ENCODE measurements around the gene BTNL3.
"Not testable (repeated sequence)": the region's sequence is repeated elsewhere in the genome, so short reads cannot be mapped to it uniquely, and the experiment has no call there.

Gene BTNL3

GRCh38 chr5:180988592-180988991 lies at the start of gene BTNL3:
BTNL3 (plus strand) TSS chr5:180988846; CDS start chr5:180989029, 183 bp downstream.
- DNase-seq, result no peak

DNA sequence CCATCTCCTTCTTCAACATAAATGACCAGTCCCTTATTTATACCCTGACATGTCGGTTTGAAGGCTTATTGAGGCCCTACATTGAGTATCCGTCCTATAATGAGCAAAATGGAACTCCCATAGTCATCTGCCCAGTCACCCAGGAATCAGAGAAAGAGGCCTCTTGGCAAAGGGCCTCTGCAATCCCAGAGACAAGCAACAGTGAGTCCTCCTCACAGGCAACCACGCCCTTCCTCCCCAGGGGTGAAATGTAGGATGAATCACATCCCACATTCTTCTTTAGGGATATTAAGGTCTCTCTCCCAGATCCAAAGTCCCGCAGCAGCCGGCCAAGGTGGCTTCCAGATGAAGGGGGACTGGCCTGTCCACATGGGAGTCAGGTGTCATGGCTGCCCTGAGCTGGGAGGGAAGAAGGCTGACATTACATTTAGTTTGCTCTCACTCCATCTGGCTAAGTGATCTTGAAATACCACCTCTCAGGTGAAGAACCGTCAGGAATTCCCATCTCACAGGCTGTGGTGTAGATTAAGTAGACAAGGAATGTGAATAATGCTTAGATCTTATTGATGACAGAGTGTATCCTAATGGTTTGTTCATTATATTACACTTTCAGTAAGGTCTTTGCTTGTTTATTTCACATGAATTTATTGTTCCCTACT lies 38.2 kb upstream of the BTNL3 start:
- DNase-seq, result no peak

DNA sequence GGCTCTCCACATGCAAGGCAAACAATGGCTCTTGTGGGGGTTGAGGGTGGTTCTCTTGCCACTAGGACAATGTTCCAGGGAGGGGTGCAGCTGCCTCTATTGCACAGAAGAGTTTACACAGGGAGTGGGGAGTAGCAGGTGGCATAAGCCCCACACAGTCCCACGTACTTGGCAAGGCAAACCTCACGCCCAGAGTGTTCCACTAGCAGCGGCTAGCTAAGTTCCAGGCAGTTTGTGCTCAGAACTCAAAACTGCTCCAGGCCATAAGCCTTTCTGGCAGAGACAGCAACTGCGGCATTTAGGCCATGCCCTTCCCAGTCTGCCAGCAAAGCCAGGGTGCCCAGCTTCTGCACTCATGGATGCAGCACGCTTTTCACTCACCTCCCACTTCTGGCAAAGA lies 29.0 kb upstream of the BTNL3 start:
- no peak for DNase-seq

DNA sequence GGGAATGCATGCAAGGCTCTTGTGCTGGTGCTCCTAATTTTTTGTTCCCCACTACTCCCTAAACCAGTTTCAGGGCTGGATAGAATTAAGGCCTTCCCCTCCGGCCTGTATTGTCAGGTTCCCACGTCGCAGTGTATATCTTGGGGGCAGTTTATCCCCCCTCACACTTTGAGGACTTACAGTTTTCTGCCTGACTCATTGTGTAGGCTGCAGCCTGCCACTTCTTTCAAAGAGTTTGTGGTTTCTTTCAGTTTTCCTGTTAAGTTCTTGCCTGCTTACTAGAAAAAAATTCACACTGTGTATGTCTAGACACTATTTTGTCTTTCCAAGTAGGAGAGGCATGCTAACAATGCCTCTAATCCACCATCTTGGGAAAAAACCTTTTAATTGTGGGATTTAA lies 28.4 kb upstream of the BTNL3 start:
- no peak for DNase-seq

GRCh38 chr5:180969406-180969805 lies 19.2 kb upstream of the BTNL3 start:
- DNase-seq, result no peak

DNA sequence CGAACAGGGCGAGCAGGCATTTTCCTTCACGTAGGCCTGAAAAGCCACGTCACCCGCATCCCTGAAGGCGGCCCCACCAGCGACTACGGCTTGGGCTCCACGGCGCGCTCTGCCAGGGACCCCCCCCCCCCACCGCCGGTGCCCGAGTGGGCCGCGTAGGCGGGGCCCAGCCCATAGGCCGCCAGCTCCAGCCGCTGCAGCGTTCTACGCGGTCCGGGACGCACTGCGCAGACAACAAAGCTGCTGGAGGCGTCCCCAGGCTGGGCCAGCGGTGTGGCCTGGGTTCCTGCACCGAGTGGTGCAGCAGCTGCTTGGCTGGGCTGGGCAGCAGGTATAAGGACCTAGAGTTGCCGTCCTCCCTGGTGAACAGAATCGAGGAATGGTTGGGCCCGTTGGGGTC lies 18.3 kb upstream of the BTNL3 start:
- DNase-seq, result no peak

- DNase-seq, result no peak
Observed at GRCh38 chr5:180970875-180971274, 17.8 kb upstream of the BTNL3 start.

- DNase-seq, result no peak
Observed at GRCh38 chr5:180974612-180975315, 13.9 kb upstream of the BTNL3 start.

- no peak for DNase-seq
Observed at GRCh38 chr5:180975338-180975737, 13.3 kb upstream of the BTNL3 start.

- DNase-seq, result no peak
Observed at GRCh38 chr5:180976518-180976917, 12.1 kb upstream of the BTNL3 start.

DNA sequence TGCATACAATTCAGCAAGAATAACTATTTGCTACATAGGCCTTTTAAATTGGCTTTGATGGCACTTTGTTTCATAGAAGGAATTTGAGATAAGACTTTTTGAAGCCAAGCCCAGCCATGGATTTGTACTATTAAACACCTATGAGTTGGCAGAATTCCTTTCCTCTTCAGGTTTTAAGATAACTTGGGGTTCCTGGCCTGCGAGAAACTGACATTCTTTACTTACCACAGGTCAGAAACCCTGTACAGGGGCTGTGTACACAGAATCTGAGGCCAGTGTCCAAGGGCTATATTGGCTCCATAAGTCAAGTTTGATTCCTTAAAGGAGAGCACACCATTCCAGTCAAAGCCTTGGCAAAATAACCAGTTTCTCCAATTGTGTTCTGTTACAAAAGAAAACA lies 10.8 kb upstream of the BTNL3 start:
- DNase-seq, result no peak

DNA sequence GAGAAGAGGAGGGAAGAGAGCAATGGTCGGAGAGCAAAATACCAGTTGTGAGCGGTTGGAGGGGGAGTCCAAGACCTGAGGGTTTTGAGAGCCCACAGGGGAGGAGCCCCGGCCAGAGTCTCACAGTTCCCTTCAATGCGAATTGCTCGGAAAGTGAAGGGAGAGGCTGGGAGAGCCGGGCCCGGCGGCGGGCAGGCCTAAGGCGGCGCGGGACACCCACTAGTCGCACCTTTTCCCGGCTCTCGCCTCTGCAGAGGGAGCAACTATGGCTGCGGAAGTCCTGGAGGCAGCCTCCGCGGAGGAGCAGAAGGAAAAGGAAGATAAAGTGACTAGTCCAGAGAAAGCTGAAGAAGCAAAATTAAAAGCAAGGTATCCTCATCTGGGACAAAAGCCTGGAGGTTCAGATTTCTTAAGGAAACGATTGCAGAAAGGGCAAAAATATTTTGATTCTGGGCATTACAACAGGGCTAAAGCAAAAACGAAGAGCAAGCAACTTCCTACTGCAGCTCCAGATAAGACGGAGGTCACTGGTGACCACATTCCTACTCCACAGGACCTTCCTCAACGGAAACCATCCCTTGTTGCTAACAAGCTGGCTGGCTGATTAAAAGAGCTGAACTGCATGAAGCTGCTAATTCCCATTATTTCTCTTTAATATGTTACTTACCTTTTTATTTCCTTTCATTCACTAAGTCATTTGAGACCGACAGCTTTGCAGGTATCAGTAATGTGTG lies 6.5 kb upstream of the BTNL3 start:
- DNase-seq, result no peak

DNA sequence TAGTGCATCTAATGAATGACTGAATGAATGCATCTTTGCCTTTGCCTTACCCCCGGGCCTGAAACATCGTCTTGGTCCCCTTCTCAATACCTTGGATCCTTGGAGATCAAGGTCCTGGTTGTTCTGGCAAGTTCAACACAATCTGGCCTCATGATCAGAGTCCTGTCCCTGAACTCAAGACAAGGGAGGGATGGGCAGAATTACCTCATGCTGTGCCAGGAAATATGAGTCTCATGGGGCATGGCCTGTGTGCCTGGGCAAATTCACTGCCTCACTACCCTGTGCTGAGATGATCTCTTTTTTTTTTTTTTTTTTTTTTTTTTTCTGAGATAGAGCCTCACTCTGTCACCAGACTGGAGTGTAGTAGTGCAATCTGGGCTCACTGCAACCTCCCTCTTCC lies 630 bp upstream of the BTNL3 start:
- no peak for DNase-seq

DNA sequence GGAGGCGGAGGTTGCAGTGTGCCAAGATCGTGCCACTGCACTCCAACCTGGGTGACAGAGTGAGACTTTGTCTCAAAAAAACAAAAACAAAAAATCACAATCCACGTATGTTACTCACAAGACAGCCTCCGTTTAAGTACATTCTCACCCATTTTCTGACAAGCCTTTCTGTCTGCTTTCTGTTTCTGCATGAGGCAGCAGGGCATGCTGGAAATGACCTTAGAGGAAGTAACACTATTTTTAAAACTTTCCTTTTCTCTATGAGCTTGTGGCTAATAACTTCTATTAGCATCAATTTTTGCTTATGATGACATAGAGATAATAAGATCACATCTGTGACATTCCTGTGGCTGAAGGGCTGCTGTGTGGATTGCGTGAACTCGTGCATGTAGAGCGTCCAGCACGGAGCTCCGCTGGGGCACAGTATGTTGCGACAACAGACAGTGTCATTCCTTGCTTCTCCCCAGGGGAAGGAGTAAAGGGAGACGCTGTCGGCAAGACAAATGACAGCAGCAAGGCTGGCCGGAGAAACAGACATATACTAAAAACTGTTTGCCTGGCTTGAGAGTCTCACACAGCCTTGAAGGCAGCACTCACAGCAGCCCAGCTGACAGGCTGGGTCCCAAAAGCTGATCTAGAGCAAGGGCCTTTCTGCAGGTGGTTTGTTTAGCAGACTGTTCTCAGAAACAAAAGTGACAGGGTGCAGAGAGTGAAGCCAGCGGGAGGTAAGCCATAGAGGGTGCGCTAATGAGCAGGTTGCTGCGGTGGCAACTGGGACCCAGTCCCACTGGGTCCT lies 1.6 kb downstream of the BTNL3 start:
- no peak for DNase-seq

DNA sequence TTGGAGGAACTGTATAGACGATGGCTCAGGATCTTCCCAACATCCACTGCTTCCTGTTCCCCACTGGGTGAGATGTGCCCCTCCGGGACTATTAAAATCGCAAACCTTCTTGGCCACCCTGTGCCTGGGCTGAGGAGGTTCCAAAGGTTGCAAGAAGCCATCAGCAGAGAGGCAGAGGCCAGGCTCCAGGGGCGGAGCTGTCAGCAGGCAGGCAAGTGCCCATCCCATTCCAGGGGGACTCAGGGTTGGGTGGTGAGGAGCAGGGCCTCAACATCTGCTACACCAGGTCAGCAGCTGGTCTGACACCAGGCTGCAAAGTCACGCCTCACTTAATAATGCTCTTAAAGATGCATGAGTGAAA lies 2.2 kb downstream of the BTNL3 start:
- no peak for DNase-seq

DNA sequence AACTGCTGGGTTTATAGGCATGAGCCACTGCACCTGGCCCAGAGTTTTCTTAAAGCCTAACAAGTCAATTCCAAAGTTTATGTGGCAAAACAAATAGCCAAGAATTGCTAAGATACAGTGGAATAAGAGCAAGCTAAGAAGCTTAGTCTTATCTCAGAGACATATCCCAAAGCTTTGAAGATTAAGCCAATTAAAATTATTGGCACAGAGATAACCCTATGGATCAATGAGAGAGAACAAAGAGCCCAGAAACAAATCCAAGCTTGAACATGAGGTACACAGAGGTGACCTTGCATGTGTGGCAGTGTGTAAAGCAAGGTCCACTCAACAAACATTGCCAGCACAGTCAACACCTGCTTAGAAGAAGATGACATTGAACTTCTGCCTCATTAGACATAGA lies 13.3 kb downstream of the BTNL3 start:
- no peak for DNase-seq

DNA sequence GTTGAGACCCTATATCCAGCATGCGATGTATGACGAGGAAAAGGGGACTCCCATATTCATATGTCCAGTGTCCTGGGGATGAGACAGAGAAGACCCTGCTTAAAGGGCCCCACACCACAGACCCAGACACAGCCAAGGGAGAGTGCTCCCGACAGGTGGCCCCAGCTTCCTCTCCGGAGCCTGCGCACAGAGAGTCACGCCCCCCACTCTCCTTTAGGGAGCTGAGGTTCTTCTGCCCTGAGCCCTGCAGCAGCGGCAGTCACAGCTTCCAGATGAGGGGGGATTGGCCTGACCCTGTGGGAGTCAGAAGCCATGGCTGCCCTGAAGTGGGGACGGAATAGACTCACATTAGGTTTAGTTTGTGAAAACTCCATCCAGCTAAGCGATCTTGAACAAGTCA lies 17.1 kb downstream of the BTNL3 start:
- no peak for DNase-seq

DNA sequence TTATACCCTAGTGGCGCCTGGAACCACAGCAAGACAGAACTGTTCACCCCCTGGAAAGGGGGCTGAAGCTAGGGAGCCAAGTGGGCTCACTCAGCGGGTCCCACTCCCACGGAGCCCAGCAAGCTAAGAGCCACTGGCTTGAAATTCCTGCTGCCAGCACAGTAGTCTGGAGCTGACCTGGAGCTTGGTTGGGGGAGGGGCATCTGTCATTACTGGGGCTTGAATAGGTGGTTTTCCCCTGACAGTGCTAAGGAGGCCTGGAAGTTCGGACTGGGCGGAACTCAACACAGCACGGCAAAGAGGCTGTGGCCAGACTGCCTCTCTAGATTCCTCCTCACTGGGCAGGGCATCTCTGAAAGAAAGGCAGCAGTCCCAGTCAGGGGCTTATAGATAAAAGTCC lies 19.5 kb downstream of the BTNL3 start:
- DNase-seq, result no peak

GRCh38 chr5:181010018-181010417 lies 21.4 kb downstream of the BTNL3 start:
- not testable (repeated sequence) for DNase-seq

DNA sequence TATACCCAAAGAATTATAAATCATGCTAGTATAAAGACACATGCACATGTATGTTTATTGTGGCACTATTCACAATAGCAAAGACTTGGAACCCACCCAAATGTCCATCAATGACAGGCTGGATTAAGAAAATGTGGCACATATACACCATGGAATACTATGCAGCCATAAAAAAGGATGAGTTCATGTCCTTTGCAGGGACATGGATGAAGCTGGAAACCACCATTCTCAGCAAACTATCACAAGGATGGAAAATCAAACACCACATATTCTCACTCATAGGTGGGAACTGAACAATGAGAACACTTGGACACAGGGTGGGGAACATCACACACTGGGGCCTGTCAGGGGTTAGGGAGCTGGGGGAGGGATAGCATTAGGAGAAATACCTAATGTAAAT lies 26.0 kb downstream of the BTNL3 start:
- DNase-seq, result not testable (repeated sequence)

GRCh38 chr5:181017448-181017847 lies 28.8 kb downstream of the BTNL3 start:
- DNase-seq, result not testable (repeated sequence)

DNA sequence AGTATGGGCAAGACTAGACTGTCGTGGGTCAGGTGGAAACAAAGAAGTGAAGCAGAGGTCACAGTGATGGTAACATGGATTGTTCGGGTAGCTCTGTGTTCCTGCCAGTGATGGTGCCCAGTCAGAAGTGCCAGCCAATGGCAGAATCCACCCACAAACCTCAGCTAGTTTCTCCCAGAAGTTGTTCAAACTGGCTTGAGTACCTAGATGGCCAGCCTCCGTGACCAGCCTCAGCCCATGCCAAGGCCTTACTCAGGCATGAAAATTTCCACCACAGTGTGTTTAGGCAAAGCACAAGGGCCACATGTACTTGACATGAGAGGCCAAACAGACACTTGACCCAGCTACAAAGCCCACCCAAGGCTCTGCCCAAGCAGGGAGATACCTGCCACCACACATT lies 32.0 kb downstream of the BTNL3 start:
- no peak for DNase-seq

Measured in AML-193 (cell line).